HG03460 (cell line): ENCODE results near the gene TRMU.
"Not testable (repeated sequence)": the region's sequence is repeated elsewhere in the genome, so short reads cannot be mapped to it uniquely, and the experiment has no call there.

Experiments used
- ATAC-seq: cut with Tn5 transposase; IDR thresholded peaks from one replicate; pipeline ENCODE4 v1.9.1; 2021; ENCODE audit not compliant: unreplicated experiment

TRMU gene

GRCh38 chr22:46300491-46300890 lies 35.0 kb upstream of the TRMU start:
- ATAC-seq: no peak

- no peak for ATAC-seq
Observed at GRCh38 chr22:46303347-46303965, 32.1 kb upstream of the TRMU start.

- no peak for ATAC-seq
Observed at GRCh38 chr22:46308283-46308988, 27.1 kb upstream of the TRMU start.

GRCh38 chr22:46309526-46310085 lies 25.9 kb upstream of the TRMU start:
- ATAC-seq: no peak

GRCh38 chr22:46312056-46312455 lies 23.5 kb upstream of the TRMU start:
- no peak for ATAC-seq

GRCh38 chr22:46312848-46313247 lies 22.7 kb upstream of the TRMU start:
- not testable (repeated sequence) for ATAC-seq

- ATAC-seq: no peak
Observed at GRCh38 chr22:46315976-46316375, 19.5 kb upstream of the TRMU start.

- no peak for ATAC-seq
Observed at GRCh38 chr22:46317646-46318045, 17.9 kb upstream of the TRMU start.

- ATAC-seq: no peak
Observed at GRCh38 chr22:46318576-46318975, 16.9 kb upstream of the TRMU start.

- no peak for ATAC-seq
Observed at GRCh38 chr22:46319319-46319718, 16.2 kb upstream of the TRMU start.

GRCh38 chr22:46320166-46320710 lies 15.3 kb upstream of the TRMU start:
- ATAC-seq: no peak

GRCh38 chr22:46320716-46321386 lies 14.7 kb upstream of the TRMU start:
- no peak for ATAC-seq

GRCh38 chr22:46322711-46323110 lies 12.8 kb upstream of the TRMU start:
- ATAC-seq: no peak

GRCh38 chr22:46323162-46323561 lies 12.4 kb upstream of the TRMU start:
- ATAC-seq: no peak

- no peak for ATAC-seq
Observed at GRCh38 chr22:46326066-46326680, 9.3 kb upstream of the TRMU start.

- no peak for ATAC-seq
Observed at GRCh38 chr22:46327691-46328465, 7.6 kb upstream of the TRMU start.

GRCh38 chr22:46328797-46329196 lies 6.7 kb upstream of the TRMU start:
- ATAC-seq: no peak

GRCh38 chr22:46329616-46330015 lies 5.9 kb upstream of the TRMU start:
- ATAC-seq: no peak

- no peak for ATAC-seq
Observed at GRCh38 chr22:46330426-46330825, 5.1 kb upstream of the TRMU start.

GRCh38 chr22:46331496-46331895 lies 4.0 kb upstream of the TRMU start:
- ATAC-seq: no peak
